ENCODE data around the gene IRF2BPL. TPM values are rescaled to one million over a fixed set of nuclear protein-coding genes. Genes with fewer than 3 reads are reported as not detected.

Gene IRF2BPL
- total and polyA plus RNA-seq, 9 of the 15 experiments (the other 6 are each of a cell fraction or from before 2014, with no cell fraction given) = 0.52 to 21.6 (median 2.5) TPM

DNA sequence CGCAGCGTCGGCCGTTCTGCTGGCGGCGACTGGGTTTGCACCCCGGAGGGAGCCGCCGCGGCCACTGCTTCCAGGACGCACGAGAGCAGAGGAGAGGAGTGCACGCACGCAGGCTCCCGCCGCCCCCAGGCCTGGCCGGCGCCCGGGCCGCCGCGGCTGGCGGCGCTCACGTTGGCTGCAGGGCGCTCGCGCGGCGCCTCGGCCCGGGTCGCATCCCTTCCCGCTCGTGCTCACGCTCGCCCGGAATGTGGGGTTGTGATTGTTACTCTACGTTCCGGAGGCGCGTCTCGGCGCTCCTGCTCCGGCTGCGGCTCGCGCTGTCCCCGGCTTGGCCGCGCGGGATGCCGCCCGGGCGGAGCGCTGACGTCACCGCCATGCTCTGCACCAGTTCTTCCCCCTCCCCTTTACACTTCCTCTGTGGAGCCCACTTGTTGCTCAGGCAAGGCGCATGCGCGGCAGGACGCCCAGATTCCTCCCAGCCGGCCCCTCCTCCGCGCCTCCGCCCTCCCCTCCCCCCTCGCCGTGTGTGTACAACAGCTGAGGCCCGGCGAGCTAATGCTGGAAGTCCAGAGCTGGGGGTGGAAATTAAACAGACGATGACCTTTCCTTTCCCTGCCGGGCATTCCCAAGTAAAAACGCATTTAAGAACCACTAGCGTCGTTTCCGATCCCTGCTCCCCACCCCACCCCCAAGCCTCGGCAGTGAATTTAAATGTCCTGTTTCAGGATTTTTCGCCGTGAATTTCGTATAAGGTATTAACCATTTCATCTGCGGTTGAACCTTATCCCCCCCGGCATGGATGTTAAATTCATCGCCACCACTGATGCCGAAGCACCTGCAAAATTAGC is at the start of gene IRF2BPL (continued):
- TF ChIP-seq ZNF507 (tag; conservative IDR thresholded peaks at IDR 0.05) (no peak), HDAC8 (tag; IDR thresholded peaks at IDR 0.05) (no peak), DPF2 (IDR thresholded peaks at IDR 0.05) (peak; percentile 63), ZC3H11A (IDR thresholded peaks at IDR 0.05; ENCODE audit: low read depth, low read length) (no peak), TBL1XR1 (IDR thresholded peaks at IDR 0.05; ENCODE audit: low read length in 2 of 2) (peak in 1 of 2 experiments; percentile 48; a peak in 1 of 4 replicates), MAZ (CRISPR knock-in tag; conservative IDR thresholded peaks at IDR 0.05 in 1 of 2, IDR thresholded peaks at IDR 0.05 in 1 of 2) (peak; percentile 97 to 98), NCOA6 (IDR thresholded peaks at IDR 0.05) (peak; percentile 35; the same call in 1 of the 2 replicates), RB1 (IDR thresholded peaks at IDR 0.05; ENCODE audit: low read depth) (peak; percentile 80; the same call in 1 of the 2 replicates), GATAD2B (IDR thresholded peaks at IDR 0.05; ENCODE audit: borderline replicate concordance) (peak; percentile 50; the same call in 1 of the 2 replicates), MAFK (IDR thresholded peaks at IDR 0.05; ENCODE audit: low read length) (no peak), ZNF431 (CRISPR knock-in tag; IDR thresholded peaks at IDR 0.05) (no peak), ILF3 (IDR thresholded peaks at IDR 0.05; ENCODE audit: borderline replicate concordance) (no peak), SMARCE1 (IDR thresholded peaks at IDR 0.05) (peak; percentile 54; the same call in 1 of the 2 replicates)
- TF ChIP-seq, protein P1, sequence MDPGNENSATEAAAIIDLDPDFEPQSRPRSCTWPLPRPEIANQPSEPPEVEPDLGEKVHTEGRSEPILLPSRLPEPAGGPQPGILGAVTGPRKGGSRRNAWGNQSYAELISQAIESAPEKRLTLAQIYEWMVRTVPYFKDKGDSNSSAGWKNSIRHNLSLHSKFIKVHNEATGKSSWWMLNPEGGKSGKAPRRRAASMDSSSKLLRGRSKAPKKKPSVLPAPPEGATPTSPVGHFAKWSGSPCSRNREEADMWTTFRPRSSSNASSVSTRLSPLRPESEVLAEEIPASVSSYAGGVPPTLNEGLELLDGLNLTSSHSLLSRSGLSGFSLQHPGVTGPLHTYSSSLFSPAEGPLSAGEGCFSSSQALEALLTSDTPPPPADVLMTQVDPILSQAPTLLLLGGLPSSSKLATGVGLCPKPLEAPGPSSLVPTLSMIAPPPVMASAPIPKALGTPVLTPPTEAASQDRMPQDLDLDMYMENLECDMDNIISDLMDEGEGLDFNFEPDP (CRISPR knock-in tag; IDR thresholded peaks at IDR 0.05) = no peak
- TF ChIP-seq, protein P2, sequence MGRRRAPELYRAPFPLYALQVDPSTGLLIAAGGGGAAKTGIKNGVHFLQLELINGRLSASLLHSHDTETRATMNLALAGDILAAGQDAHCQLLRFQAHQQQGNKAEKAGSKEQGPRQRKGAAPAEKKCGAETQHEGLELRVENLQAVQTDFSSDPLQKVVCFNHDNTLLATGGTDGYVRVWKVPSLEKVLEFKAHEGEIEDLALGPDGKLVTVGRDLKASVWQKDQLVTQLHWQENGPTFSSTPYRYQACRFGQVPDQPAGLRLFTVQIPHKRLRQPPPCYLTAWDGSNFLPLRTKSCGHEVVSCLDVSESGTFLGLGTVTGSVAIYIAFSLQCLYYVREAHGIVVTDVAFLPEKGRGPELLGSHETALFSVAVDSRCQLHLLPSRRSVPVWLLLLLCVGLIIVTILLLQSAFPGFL (CRISPR knock-in tag; IDR thresholded peaks at IDR 0.05) = no peak
- TF ChIP-seq, protein P3, sequence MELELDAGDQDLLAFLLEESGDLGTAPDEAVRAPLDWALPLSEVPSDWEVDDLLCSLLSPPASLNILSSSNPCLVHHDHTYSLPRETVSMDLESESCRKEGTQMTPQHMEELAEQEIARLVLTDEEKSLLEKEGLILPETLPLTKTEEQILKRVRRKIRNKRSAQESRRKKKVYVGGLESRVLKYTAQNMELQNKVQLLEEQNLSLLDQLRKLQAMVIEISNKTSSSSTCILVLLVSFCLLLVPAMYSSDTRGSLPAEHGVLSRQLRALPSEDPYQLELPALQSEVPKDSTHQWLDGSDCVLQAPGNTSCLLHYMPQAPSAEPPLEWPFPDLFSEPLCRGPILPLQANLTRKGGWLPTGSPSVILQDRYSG (tag; conservative IDR thresholded peaks at IDR 0.05; ENCODE audit: low read depth) = no peak
- TF ChIP-seq, protein P4, sequence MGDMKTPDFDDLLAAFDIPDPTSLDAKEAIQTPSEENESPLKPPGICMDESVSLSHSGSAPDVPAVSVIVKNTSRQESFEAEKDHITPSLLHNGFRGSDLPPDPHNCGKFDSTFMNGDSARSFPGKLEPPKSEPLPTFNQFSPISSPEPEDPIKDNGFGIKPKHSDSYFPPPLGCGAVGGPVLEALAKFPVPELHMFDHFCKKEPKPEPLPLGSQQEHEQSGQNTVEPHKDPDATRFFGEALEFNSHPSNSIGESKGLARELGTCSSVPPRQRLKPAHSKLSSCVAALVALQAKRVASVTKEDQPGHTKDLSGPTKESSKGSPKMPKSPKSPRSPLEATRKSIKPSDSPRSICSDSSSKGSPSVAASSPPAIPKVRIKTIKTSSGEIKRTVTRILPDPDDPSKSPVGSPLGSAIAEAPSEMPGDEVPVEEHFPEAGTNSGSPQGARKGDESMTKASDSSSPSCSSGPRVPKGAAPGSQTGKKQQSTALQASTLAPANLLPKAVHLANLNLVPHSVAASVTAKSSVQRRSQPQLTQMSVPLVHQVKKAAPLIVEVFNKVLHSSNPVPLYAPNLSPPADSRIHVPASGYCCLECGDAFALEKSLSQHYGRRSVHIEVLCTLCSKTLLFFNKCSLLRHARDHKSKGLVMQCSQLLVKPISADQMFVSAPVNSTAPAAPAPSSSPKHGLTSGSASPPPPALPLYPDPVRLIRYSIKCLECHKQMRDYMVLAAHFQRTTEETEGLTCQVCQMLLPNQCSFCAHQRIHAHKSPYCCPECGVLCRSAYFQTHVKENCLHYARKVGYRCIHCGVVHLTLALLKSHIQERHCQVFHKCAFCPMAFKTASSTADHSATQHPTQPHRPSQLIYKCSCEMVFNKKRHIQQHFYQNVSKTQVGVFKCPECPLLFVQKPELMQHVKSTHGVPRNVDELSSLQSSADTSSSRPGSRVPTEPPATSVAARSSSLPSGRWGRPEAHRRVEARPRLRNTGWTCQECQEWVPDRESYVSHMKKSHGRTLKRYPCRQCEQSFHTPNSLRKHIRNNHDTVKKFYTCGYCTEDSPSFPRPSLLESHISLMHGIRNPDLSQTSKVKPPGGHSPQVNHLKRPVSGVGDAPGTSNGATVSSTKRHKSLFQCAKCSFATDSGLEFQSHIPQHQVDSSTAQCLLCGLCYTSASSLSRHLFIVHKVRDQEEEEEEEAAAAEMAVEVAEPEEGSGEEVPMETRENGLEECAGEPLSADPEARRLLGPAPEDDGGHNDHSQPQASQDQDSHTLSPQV (IDR thresholded peaks at IDR 0.05) = peak; percentile 30; the same call in 1 of the 2 replicates
- TF ChIP-seq, protein P5, sequence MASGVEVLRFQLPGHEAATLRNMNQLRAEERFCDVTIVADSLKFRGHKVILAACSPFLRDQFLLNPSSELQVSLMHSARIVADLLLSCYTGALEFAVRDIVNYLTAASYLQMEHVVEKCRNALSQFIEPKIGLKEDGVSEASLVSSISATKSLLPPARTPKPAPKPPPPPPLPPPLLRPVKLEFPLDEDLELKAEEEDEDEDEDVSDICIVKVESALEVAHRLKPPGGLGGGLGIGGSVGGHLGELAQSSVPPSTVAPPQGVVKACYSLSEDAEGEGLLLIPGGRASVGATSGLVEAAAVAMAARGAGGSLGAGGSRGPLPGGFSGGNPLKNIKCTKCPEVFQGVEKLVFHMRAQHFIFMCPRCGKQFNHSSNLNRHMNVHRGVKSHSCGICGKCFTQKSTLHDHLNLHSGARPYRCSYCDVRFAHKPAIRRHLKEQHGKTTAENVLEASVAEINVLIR (CRISPR knock-in tag; IDR thresholded peaks at IDR 0.05) = 0 out of 2 replicates have a peak, but pooled peaks have one; percentile 28

All from K562 (cell line).